HG02763 (cell line): ENCODE data around the gene CFAP299.
"Not testable (repeated sequence)": the region's sequence is repeated elsewhere in the genome, so short reads cannot be mapped to it uniquely, and the experiment has no call there.

Experiments
- ATAC-seq: cut with Tn5 transposase; IDR thresholded peaks from one replicate; pipeline ENCODE4 v1.9.1; 2021; ENCODE audit warnings: mild to moderate bottlenecking, moderate library complexity; ENCODE audit not compliant: unreplicated experiment

The CFAP299 gene

DNA sequence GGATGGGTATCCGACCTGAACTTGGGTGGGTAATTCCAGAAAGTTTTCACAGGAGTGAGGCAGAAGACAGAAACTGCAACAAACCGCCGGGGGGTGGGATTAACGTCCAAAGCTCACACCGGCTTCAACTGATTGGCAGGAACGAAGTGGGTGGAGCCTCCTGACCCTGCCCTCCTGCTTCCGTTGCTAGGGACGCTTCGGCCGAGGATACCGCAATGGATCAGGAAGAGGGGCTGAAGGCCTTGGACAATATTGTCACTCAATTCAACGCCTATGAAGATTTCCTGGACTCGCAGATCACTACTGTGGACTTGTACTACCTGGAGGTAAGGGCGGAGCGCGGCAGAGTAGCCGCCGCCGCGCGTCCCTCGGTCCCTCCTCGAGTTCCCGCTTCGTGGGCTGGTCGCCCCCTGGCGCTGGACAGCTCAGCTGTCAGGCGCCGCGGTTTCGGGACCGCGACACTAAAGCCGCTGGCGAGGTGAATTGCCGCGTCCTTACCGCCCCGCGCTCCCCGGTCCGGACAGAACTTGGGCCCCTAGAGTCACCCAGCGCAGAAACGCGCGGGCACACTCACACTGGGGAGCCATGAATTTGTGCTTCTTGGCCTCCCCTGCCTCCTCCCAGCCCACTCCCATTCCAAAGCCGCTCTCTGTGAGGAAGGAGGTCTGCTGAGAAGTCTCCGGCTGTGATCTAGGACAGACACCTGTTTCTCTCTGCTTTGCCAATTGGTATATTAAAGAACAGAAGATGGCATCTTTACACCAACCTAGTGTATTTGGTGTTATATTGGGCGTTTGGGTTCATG is at the start of gene CFAP299:
TSS of gene CFAP299 (plus strand) at position 177 of the 805 bp plus-strand sequence.
- peak; percentile 98 for ATAC-seq

DNA sequence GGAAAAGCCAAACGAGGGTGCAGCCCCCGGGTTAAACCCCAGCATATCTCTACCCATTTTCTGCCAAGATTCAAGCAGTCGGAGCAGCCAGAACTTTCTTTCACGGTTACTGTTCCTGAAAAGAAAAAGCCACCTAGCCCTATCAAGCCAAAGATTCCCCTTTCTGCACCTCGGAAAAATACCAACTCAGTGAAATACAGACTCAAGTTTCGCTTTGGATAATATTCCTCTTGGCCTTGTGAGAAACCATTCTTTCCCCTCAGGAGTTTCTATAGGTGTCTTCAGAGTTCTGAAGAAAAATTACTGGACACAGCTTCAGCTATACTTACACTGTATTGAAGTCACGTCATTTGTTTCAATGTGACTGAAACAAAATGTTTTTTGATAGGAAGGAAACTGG is 49.1 kb upstream of the CFAP299 start:
- ATAC-seq = no peak

DNA sequence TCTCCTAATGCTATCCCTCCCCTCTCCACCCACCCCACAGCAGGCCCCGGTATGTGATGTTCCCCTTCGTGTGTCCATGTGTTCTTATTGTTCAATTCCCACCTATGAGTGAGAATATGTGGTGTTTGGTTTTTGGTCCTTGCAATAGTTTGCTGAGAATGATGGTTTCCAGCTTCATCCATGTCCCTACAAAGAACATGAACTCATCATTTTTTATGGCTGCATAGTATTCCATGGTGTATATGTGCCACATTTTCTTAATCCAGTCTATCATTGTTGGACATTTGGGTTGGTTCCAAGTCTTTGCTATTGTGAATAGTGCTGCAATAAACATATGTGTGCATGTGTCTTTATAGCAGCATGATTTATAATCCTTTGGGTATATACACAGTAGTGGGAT is 44.9 kb upstream of the CFAP299 start:
- ATAC-seq = not testable (repeated sequence)

DNA sequence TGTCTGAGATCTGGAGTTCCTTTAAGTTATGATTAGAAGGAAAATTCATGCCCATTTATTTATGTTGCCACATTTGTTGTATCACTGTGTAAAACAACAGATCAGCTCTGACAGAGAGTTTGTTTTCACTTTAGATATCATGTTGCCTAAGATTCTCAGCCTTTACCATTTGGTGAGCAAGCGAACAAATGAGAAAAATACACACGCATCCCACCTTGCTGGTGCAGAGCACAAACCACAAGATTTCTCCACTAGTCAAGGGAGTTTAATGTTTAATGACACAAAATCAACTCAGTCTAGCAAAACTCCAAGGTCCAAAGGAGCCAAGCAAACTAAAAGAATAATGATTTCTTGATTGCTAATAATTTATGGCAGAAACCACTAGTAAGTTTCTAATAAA is 41.3 kb upstream of the CFAP299 start:
- ATAC-seq = no peak

DNA sequence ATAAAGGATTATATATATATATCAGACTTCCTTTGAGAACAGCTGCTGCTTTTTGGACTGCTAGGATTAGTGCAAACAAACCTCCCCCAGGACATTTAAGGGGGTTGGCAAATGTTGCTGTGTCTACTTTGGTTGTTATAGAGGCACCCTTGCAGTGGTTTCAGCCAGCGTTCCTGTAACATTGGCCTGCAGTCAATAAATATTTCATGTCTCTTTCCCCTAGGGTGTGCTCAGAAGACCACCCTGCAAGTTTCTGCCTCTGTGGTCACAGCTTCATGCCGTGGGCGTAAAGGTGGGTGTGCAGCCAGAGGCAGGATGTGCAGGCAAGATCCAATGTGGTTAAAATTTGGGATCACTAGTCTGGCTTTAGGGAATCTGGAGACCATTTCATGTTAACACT is 40.2 kb upstream of the CFAP299 start:
- ATAC-seq = no peak

DNA sequence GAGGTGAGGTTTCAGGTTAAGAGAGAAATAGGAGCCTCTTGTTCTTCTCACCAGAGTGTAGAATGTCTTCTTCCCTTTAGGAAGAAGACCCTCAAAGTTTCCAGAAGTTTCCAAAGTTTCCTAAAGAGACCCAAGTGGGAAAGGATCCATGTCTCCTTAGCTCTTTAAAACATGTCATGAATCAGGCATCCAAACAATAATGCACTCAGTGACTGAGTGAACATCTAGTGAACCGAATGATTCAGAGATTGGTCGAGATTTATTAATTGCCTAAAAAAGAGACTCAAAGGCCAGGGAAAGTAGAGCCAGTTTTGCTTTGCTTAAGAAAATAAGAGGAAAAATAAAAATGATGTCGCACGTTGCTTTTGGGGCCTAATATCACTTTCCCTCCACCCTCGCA is 39.7 kb upstream of the CFAP299 start:
- no peak for ATAC-seq

DNA sequence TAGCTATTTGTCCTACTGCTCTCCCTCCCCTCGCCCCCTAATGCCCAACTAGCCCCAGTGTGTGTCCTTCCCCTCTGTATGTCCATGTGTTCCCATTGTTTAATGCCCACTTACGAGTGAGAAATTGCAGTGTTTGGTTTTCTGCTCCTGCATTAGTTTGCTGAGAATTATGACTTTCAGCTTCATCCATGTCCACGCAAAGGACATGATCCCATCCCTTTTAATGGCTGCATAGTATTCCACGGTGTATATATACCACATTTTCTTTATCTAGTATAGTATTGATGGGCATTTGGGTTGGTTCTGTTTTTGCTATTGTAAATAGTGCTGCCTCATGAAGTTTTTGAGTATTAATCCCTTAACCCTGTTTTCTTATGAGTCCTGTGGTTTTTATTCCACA is 33.6 kb upstream of the CFAP299 start:
- ATAC-seq = no peak

DNA sequence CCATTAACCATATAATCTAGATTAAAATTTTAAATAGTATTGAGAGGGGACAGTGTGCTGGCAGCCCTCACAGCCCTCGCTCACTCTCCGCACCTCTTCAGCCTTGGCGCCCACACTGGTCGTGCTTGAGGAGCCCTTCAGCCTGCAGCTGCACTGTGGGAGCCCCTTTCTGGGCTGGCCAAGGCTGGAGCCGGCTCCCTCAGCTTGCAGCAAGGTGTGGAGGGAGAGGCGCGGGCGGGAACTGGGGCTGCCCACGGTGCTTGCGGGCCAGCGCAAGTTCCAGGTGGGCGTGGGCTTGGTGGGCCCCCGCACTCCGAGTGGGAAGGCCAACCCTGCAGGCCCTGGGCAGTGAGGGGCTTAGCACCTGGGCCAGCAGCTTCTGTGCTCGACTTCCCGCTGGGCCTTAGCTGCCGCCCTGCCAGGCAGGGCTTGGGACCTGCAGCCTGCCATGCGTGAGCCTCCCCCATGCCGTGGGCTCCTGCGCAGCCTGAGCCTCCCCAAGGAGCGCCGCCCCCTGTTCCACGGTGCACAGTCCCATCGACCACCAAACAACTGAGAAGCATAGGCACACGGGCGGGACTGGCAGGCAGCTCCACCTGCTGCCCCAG is 32.8 kb upstream of the CFAP299 start:
- ATAC-seq = no peak

DNA sequence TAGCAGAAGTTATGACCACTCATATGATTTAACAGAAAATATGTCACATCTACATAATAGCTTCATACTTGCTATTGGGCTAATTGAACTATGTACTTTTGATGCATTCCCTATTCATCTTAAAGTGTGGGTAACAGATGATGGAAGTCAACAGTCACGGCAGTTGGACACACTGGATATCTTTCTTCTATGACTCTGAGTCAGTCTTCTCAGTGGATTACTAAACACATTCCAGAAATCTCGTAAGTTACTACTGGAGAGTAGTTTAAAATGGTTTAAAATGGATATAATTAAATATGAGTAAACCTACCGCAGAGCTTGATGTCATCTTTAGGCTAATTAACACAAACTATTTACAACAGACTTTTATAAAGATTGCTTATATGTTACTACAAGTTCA is 30.1 kb upstream of the CFAP299 start:
- ATAC-seq = no peak

DNA sequence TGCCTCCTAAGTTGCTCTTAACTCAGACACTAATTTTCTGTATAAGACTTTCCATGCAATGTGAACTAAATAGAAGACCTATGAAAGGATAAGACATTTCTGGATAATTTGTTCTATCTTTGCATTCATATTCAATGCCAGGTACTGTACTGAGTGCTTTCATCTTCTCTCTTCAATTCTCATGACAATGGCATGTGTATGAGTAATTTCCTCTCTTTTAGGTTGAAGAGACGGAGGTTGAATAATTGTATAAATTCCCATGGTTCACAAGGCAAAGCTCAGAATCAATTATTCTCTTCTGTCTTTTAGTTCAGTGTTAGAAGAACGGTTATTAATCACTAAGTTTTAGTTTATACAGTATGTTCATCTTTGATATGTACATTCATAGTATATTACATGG is 29.3 kb upstream of the CFAP299 start:
- ATAC-seq = no peak

DNA sequence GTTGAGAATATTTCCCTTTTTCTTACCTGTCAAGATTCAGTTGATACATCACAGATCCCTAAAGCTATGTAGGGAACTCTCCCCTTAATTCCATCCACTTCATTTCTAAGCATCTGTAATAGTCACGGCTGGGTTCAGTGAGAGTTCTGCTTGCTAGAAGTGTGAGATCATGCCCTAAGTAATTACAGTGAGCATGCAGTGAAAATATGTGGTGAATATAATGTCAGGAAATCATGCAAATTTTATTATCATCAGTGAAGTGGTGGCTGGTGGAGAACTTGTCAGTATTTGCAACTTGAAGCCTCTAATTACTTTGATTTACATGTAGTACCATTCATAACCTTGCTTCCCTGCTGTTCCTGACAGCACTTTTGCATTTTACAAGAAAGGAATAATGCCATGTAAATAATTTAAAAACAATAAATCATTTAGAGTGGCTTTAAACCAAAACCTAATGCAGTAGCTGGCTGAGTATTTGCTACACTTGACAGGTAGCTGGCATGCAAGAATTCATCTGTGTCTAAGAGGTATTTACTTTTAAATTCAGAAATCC is 28.3 kb upstream of the CFAP299 start:
- no peak for ATAC-seq

DNA sequence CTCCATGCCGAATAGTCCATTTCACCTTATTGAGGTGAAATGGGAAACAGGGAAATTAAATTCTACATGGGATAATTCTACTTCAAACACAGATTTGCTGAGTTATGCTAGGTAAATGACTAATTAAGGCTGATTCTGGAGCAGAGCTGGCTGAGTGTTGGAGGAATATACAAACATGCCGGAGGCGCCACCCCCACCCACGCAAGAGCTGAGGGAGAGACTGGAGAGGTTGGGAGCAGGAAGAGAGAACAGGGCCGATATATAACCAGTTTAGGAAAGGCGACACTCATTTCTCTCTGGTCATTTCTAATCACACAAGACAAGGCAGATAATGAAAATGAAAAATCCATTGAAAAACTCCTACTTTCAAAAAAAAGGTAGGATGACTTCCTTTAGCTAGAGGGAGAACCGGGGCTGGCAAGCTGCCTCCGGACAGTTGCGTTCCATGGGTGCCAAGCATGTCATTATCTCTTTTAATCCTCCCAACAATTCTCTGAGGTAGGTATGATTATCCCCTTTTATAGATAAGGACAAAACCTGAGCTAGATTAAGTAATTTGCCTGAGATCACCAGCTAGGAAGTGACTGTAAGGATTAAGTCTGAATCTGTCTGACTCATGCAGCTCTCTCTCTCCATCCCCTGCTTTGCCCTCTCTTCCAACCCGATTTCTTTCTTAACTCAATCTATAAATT is 27.6 kb upstream of the CFAP299 start:
- ATAC-seq = no peak

DNA sequence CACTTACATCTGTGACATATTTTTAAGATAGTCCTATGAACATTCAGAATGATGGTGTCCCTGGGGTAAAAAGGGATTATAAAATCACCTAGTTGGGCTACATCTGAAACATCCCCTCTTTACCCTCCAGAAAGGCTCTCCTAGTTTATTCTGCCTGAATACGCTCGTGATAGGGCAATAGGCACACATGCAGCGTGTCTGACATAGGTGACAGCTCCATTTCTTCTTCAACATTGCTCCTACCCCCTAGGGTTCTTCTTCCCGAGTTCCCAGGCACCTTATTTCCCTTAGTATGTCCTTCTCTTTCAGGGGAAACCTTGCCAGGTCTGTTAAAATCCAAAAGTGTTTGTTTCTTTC is 27.1 kb upstream of the CFAP299 start:
- ATAC-seq = no peak

DNA sequence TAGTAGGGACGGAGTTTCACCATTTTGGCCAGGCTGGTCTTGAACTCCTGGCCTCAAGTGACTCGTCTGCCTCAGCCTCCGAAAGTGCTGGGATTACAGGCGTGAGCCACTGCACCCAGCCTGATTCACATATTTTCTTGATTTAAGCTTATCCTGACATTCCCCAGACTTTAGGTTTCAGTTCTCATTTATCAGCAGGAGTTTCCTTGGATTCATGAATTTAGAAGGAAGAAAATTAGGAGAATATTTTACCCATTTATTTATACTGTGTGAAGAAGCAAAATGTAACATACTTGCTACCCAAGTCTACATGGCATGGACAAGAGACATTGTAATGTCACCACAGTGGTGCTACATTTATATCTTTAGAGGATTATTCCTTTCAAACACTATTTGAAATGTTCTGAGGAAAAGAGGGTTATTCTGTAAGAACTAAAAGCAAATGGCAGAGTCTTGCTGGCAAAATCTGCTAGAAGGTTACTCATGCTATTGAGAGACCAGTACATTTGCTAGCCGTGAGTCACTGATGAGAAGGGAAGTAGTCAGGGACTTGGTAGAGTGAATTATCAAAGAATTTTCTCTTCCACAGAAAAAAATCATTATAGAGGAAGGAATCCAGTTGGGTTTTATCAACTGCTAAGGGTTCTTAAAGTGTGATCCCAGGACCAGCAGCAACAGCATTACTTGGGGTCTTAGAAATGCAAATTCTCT is 26.1 kb upstream of the CFAP299 start:
- no peak for ATAC-seq

DNA sequence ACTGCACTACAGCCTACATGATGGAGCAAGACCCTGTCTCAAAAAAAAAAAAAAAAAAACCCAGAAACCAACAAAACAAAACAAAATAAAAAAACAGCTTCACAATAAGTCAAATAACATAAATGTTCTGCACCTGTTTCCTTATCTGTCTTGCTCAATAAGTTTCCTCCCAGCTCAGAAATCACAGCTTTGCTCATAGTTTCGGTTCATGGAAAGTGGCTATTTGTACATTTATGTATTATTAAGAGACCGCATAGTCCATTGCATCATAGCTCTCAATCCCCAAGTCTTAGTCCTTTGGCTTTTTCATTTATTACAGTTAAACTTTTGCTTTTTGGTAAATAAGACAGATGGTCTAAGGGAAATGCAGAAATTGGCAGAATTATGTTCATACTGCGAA is 24.4 kb upstream of the CFAP299 start:
- no peak for ATAC-seq

DNA sequence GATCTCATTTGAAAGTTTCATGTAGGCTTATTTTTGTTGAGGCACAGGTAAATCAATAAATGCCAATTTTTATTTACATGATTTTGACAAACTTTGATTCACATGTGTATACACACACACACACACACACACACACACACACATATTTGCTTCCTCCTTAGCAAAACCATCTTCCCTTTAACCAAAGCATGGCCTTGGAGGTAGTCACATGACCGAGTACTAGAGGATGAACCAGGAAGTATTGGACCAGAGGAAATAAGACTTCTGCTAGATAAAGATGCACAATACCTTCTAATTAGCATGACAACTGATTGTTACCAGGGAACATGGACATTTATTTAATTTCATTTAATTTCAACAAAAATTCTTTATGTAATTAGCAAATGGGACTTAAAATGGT is 23.4 kb upstream of the CFAP299 start:
- no peak for ATAC-seq

DNA sequence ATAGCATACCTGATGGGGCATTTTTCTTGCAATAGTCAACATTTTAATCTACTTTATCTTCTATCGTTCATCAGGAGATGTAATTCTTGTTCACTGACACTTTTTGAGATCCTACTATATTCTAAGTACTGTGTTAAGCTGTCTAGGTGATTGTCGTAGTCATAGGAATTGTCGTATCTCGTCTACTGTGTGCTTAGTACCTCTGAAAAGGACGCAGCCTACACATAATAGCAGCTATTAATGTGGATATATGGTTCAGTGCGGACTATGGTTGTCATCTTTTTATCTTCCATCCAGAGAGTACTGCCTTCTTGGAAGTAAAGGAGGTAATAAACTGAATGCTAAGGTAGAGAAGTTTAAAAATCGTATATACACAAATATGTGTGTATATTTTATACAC is 21.9 kb upstream of the CFAP299 start:
- ATAC-seq = no peak

DNA sequence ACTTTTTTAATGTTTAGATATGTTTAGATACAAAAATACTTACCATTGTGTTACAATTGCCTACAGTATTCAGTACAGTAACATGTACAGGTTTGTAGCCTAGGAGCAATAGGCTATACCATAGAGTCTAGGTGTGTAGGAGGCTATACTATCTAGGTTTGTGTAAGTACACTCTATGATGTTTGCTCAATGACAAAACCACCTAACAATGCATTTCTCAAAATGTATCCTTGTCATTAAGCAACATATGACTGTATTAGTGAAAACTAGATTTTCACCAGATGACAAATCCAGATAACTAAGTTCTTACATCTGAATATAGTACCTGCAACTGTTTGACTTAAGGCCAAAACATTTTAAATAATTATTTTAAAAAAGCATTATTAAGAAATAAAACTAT is 19.7 kb upstream of the CFAP299 start:
- not testable (repeated sequence) for ATAC-seq

DNA sequence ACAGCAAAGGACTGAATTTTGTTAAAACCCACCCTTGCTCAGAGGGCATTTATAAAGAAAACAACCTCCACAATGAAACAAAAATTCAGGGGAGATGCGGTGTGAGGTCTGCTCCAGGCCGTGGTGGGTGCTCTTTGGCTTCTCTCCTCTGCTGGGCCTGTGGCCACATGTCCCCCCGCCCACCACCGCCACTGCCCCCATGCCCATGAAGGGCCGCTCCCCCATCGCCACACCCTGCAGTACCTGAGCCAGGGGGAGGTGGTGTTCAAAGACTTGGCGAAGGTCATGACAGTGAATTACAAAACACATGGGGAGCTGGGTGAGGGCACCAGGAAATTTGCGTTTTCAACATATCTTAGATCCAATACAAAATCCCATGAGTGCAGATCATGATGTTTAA is 14.2 kb upstream of the CFAP299 start:
- ATAC-seq = no peak

DNA sequence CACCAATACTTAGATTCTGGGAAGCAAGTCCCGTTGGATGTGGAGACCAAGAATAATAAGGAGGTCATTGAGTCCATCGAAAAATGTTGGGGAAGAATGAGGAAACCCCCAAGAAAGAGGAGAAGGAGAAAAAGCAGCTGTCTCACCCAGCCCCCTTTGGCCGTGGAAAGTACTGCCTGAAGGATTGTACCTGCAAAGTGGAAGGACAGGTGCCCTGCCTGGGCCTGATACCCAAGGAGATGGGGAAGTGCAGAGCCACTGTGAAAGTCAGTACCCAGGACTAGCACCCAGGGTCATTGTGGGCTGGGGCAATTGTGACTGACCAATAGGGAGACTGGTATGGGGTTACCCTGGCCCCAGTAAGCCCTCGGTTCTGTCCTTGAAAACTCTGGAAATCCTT is 13.8 kb upstream of the CFAP299 start:
- ATAC-seq = no peak

DNA sequence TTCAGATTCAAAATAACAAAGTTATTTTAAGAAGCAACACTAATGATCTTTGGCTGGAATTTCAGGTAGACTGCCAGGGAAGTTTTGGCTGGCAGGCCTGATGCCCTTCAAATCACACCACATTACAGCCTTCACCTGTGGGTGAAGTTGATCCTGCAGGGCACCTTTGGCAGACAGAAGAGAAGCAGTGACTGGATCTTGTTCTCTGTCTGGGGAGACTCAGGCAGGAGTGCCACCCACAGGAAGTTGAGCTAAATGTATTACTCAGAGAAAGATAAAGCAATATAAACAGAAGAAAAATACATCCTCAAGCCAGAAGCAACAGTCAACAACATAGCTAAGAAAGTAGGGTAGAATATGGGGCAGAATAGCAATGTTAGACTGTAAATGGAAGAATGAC is 12.8 kb upstream of the CFAP299 start:
- no peak for ATAC-seq
